A172 (cell line): ENCODE data around the gene RCAN2. TPM values are rescaled to one million over a fixed set of nuclear protein-coding genes. Genes with fewer than 3 reads are reported as not detected.

Experiments
- total RNA-seq: library from RNA; depleted of rRNA; stranded (reverse); fragments of >200 nt; shearing (Covaris generic); gene quantifications from 2 replicates; pipeline ENCODE4 v1.2.3, GENCODE V29; 2014; rRNA removed

The RCAN2 gene
- total RNA-seq, 1 experiment from 2014 or later: not detected

Other genes starting within 250 kb of the RCAN2 start
- gene CYP39A1, start 161.4 kb upstream of the RCAN2 start, total RNA-seq: not detected in 2 replicates
- gene SLC25A27, start 161.5 kb upstream of the RCAN2 start, total RNA-seq: 0.02 and 2.9 TPM in 2 replicates
- gene TDRD6, start 196.4 kb upstream of the RCAN2 start, total RNA-seq: not detected in 2 replicates
- gene PLA2G7, start 243.9 kb upstream of the RCAN2 start, total RNA-seq: not detected in 2 replicates